NB4 (cell line): ENCODE measurements around the gene TRAF4.
"Not testable (repeated sequence)": the region's sequence is repeated elsewhere in the genome, so short reads cannot be mapped to it uniquely, and the experiment has no call there.

ENCODE experiments used
- DNase-seq: peaks from one replicate; pipeline ENCODE4 v3.0.0; 2010; ENCODE audit warnings: low read depth
- H3K4me3 ChIP-seq: one replicate; pipeline ENCODE4 v1.5.1; 2011; ENCODE audit warnings: mild to moderate bottlenecking, low read depth, low read length, moderate library complexity
- MYC ChIP-seq: IDR thresholded peaks from 2 replicates; pipeline ENCODE4 v1.6.1; 2011; ENCODE audit warnings: low read depth, low read length
- POLR2A ChIP-seq: IDR thresholded peaks from 2 replicates; pipeline ENCODE4 v1.6.1; 2011; ENCODE audit warnings: mild to moderate bottlenecking; ENCODE audit not compliant: insufficient read length; ENCODE audit errors: extremely low read depth
- TF ChIP-seq, protein P1 (sequence below): IDR thresholded peaks from one replicate; pipeline ENCODE4 v1.5.1; 2012; ENCODE audit warnings: low read depth, low read length
- TF ChIP-seq, protein P2 (sequence below): IDR thresholded peaks from 2 replicates; pipeline ENCODE4 v1.6.1; 2011; ENCODE audit warnings: low read depth, low read length

TRAF4 gene

DNA sequence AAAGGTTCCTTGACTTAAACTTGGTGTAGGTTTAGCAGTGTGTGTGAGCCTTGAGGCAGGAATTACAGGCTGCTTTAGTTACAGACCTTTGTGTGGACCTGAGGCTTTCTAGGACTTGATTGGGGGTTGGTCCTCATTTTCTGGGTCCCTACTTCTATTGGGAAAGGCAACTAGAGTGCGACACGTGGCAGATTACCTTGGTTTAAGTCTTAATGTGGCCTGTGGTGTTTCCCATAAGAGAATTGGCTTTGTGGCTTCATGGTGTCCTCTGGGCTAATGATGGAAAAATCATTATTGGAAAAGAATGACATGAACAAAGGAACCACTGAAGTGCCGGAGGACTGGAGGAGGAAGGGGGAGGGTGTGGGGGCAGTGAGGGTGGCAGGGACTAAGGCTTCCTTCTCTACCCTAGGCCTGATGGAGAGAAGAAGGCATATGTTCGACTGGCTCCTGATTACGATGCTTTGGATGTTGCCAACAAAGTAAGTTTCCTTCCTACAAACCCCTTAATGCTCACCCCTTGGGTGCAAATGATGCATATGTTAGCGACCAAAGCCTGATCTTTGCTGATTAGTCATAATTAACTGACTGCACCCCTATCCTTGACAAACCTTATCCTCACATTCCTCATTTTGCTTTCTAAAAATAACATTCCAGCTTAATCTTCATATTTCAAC, 20.5 kb upstream of the TRAF4 start:
- peak overlapping the region; percentile 80 for H3K4me3 ChIP-seq
- TF ChIP-seq MYC = no peak
- DNase-seq = no peak

DNA sequence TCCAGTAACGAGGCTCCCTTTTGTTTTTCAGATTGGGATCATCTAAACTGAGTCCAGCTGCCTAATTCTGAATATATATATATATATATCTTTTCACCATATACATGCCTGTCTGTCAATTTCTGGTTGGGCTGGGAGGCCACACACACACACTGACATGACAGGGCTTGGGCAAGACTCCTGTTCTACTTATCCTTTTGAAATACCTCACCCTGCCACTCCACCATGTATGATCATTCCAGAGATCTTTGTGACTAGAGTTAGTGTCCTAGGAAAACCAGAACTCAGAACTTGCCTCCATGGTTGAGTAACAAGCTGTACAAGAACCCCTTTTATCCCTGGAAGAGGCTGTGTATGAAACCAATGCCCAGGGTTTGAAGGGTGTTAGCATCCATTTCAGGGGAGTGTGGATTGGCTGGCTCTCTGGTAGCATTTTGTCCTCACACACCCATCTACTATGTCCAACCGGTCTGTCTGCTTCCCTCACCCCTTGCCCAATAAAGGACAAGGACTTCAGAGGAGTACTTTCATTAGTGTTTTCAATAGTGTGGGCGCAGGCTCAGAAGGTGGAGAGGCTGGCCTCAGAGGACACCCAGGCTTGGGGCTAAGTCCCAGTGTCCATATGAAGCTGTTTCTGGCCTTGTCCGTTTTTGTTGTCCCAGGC, 19.8 kb upstream of the TRAF4 start:
- H3K4me3 ChIP-seq = peak overlapping the region; percentile 75

DNA sequence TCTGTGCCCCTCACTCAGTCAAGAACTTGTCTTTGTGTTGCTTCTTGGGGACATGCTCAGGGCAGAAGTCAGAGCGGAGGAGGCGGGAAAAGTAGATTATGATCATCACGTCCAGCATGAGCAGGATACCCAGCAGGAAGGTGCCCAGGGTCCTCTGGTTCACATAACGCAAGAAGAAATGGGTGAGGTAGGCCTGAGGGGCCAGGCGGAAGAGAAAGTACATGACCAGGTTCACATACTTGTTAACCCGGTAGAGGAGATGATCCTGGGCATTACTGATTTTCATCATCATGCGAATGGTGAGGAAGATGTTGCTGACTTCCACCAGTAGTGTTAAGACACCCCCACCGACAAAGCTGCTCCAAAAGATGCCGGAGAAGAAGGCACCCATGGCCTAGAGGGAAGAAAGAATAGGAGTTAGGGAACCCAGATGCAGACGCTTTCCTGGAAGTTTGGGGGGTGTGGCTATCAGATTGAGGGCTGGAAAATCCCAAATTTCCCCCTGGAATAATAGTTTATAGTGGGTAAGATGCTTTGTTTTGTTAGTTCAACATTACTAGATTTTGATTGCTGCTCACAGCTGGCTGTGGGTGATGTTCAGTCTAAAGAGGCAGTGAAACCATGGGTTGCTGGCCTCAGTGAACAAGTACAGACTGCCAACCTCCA, 19.2 kb upstream of the TRAF4 start:
- peak; percentile 59 for DNase-seq
- TF ChIP-seq MYC (peak; percentile 26; the same call in 1 of the 2 replicates), POLR2A (no peak)
- peak overlapping the region; percentile 75 for H3K4me3 ChIP-seq

More for the DNA sequence above, 19.8 kb upstream of the TRAF4 start:
- not testable (repeated sequence) for DNase-seq

DNA sequence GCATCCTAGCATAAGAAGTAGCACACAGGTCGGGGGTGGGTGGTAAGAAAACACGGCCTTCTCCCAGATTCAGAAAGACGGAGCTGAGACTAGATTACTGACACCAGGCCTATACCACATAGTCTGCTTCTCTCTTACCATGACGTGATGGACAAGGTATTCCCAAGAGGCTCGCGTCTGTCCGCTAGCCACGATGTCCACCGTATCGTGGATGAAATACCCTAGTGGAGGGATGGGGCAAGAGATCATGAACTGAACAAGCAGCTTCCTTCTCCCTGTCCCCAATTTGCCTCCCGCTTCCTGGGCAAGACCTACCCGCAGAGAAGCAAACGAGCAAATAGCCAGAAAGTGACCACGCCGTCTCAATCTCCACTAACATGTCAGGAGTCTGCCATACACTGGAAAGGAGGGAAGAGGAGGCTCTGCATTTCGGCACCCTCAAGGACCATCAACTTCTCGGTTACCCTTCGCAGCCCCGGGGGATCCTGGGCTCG, 18.6 kb upstream of the TRAF4 start:
- TF ChIP-seq MYC (no peak), POLR2A (peak; percentile 47)
- TF ChIP-seq, protein P1, sequence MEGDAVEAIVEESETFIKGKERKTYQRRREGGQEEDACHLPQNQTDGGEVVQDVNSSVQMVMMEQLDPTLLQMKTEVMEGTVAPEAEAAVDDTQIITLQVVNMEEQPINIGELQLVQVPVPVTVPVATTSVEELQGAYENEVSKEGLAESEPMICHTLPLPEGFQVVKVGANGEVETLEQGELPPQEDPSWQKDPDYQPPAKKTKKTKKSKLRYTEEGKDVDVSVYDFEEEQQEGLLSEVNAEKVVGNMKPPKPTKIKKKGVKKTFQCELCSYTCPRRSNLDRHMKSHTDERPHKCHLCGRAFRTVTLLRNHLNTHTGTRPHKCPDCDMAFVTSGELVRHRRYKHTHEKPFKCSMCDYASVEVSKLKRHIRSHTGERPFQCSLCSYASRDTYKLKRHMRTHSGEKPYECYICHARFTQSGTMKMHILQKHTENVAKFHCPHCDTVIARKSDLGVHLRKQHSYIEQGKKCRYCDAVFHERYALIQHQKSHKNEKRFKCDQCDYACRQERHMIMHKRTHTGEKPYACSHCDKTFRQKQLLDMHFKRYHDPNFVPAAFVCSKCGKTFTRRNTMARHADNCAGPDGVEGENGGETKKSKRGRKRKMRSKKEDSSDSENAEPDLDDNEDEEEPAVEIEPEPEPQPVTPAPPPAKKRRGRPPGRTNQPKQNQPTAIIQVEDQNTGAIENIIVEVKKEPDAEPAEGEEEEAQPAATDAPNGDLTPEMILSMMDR = peak; percentile 6
- peak; percentile 88 for DNase-seq
- peak overlapping the region; percentile 75 for H3K4me3 ChIP-seq

DNA sequence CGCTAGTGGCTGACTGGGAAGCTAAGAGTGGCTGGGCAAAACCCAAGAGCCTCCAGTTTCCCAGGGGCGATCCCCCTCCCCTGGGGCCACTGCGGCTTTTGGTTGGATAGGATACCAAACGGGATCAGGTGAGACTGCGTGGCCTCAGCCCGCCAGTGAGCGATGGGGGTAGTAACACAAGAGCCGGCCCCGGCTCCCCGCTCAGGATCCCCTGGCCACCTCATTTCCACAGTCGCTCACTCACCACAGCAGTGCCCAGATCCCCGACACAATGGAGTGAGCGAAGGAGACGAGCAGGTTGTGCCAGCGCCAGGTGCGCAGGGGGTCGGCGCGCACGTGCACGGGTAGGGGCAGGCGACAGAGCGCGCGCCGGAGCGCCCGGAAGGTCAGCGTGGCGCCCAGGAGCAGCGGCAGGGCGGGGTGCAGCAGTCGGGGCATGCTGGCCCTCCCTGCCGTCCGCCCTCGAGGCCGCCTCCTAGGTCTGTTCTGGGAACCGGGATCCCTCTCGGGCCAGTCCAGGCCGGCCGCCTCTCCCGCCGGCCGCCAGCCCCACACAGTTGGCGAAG, 18.1 kb upstream of the TRAF4 start:
- peak overlapping the region; percentile 75 for H3K4me3 ChIP-seq
- peak; percentile 81 for TF ChIP-seq POLR2A
- TF ChIP-seq, protein P1 = no peak
- TF ChIP-seq, protein P2, sequence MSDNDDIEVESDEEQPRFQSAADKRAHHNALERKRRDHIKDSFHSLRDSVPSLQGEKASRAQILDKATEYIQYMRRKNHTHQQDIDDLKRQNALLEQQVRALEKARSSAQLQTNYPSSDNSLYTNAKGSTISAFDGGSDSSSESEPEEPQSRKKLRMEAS = peak; percentile 96
- peak; percentile 94 for TF ChIP-seq MYC
- peak; percentile 92 for DNase-seq

DNA sequence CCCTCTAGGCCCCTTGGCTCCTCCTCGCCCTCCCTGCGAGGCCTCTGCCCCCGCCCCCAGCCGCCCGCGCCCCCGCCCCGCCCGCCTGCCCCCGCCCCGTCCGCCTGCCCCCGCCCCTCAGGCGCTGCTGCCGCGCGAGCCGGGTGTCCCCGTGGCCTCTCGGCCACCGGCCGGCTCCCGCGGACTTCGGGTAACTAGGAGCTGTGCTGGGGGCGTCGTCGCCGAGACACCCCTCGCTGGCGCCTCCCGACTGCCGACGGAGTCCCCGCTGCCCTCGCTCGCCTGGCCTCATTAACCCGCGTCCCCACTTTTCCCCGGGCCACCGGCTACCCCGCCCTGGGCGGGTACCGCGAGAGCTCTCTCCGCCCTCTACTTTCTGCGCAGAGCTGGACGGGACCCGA, 17.6 kb upstream of the TRAF4 start, which contains the start of gene TLCD1:
TSS of gene TLCD1 (minus strand) at position 8 of the 401 bp plus-strand sequence. CDS start 136 bp downstream, outside the sequence.
- DNase-seq = peak; percentile 79
- peak within 1 kb of the TSS; percentile 82 for H3K4me3 ChIP-seq
- TF ChIP-seq, protein P2 = no peak
- TF ChIP-seq MYC (no peak), POLR2A (no peak)
- TF ChIP-seq, protein P1 = no peak

DNA sequence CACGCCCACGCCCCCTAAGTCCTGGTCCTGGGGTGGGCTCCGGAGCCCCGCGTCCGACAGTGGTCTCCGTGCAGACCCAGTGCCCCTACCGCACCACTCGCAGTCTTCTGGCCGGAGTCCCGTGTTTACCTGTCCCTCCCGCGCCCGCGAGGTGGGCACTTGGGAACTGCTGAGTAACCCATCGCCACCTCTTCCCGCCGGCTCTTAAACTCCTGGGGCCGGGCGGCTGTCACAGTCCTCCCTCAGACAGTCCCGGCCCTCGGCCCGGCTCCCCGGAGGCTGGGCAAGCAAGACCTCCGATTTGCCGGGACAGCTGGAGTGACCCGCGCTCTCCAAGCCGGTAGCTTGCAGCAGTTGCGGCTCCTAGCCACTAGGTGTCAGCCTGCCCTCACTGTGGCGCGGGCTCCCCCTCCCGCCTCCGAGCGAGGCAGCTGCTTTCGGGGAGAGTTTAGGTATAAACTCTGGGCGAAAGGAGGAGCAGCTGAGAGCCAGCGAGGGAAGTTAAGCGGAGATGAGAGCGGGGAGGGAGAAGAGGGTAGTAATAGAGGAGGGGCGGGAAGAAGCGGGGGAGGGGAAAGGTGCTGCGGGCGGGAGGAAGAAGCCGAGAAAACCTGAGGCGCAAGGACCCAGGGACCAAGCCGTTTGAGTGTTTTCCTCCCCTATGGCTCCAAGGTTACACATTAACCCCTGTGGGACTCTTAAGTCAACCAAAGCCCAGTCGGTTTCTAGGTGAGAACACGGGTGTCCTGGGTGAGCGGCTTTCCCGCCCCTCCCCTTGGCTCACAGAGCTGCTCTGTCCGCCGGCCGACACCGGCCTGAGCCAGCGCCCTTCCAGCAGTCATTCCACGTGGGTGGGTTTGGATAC, 17.0 kb upstream of the TRAF4 start:
- peak overlapping the region; percentile 82 for H3K4me3 ChIP-seq
- TF ChIP-seq, protein P2 = peak; percentile 31; the same call in 1 of the 2 replicates
- no peak for TF ChIP-seq POLR2A
- TF ChIP-seq MYC = peak; percentile 38; the same call in 1 of the 2 replicates
- TF ChIP-seq, protein P1 = peak; percentile 98
- peak; percentile 97 for DNase-seq
